ENCODE results near the gene RAB24.

The RAB24 gene

GRCh38 chr5:177325868-177326381 is 22.4 kb upstream of the RAB24 start:
- H3K79me2 ChIP-seq (ENCODE audit: insufficient read depth, low read length) = no peaks in the 10 kb centered on the region
- TF ChIP-seq EZH2phosphoT487 (conservative IDR thresholded peaks at IDR 0.05; ENCODE audit: low read length) (no peak), CTCF (IDR thresholded peaks at IDR 0.05; ENCODE audit: insufficient read depth, low read length, poor library complexity, severe bottlenecking) (no peak)
- no peaks in the 10 kb centered on the region for H3K9me3 ChIP-seq (ENCODE audit: insufficient read depth, low read length)
- H2AFZ ChIP-seq (ENCODE audit: low read depth, low read length, severe bottlenecking) = no peak overlapping the region
- no peak overlapping the region for H3K27ac ChIP-seq (ENCODE audit: low read depth, low read length)
- H3K36me3 ChIP-seq (ENCODE audit: low read length) = no peaks in the 10 kb centered on the region
- no peaks in the 10 kb centered on the region; the same call in 1 of the 2 replicates for H3F3A ChIP-seq (ENCODE audit: insufficient read depth)
- no peaks in the 10 kb centered on the region for H4K20me1 ChIP-seq (ENCODE audit: low read depth, low read length)
- H3K9me2 ChIP-seq (replicated peaks; ENCODE audit: insufficient read depth, low read length) = no peaks in the 10 kb centered on the region
- H3K4me2 ChIP-seq (ENCODE audit: low read depth, low read length, poor library complexity, severe bottlenecking) = no peak overlapping the region
- no peaks in the 10 kb centered on the region for H3K27me3 ChIP-seq (ENCODE audit: low read length)
- no peak overlapping the region for H3K4me3 ChIP-seq (ENCODE audit: insufficient read depth, low read length, poor library complexity, severe bottlenecking)
- H3K9ac ChIP-seq (ENCODE audit: low read length) = no peak overlapping the region

DNA sequence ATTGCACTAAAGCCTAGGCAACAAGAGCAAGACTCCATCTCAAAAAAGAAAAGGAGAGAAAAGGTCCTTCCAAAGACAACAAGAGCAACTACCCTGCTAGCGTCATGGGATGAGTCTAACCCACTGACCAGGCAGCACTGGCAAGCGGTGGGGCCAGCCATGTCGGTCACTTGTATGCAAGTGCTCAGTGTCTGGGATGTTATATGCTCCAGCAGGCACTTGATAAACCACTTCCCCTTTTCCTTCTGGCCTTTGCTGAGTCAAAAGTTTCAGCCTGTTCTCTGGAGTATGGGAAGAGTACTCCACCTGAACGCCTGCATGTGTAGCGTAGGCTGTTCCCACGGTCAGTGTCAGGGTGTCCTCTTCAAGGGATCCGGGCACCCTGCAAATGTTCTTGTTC is 17.4 kb upstream of the RAB24 start:
- Histone ChIP-seq H3K9ac (ENCODE audit: low read length) (no peak overlapping the region), H3K4me2 (ENCODE audit: low read depth, low read length, poor library complexity, severe bottlenecking) (no peak overlapping the region), H4K20me1 (ENCODE audit: low read depth, low read length) (no peaks in the 10 kb centered on the region), H3K9me2 (replicated peaks; ENCODE audit: insufficient read depth, low read length) (no peaks in the 10 kb centered on the region), H3K36me3 (ENCODE audit: low read length) (no peaks in the 10 kb centered on the region), H2AFZ (ENCODE audit: low read depth, low read length, severe bottlenecking) (no peak overlapping the region), H3K9me3 (ENCODE audit: insufficient read depth, low read length) (peaks cover 7% of the 10 kb centered on the region; the same call in 1 of the 2 replicates), H3K4me3 (ENCODE audit: insufficient read depth, low read length, poor library complexity, severe bottlenecking) (no peak overlapping the region), H3K79me2 (ENCODE audit: insufficient read depth, low read length) (no peaks in the 10 kb centered on the region), H3F3A (ENCODE audit: insufficient read depth) (peaks cover 3% of the 10 kb centered on the region; the same call in 1 of the 2 replicates), H3K27me3 (ENCODE audit: low read length) (no peaks in the 10 kb centered on the region), H3K27ac (ENCODE audit: low read depth, low read length) (no peak overlapping the region)
- no peak for TF ChIP-seq EZH2phosphoT487 (conservative IDR thresholded peaks at IDR 0.05; ENCODE audit: low read length)
- TF ChIP-seq CTCF (IDR thresholded peaks at IDR 0.05; ENCODE audit: insufficient read depth, low read length, poor library complexity, severe bottlenecking) = no peak

- no peak overlapping the region for H2AFZ ChIP-seq (ENCODE audit: low read depth, low read length, severe bottlenecking)
- H3K36me3 ChIP-seq (ENCODE audit: low read length) = no peaks in the 10 kb centered on the region
Observed at GRCh38 chr5:177319913-177320588, 16.5 kb upstream of the RAB24 start.

More at GRCh38 chr5:177319913-177320588, 16.5 kb upstream of the RAB24 start:
- H3K4me3 ChIP-seq (ENCODE audit: insufficient read depth, low read length, poor library complexity, severe bottlenecking) = no peak overlapping the region
- H4K20me1 ChIP-seq (ENCODE audit: low read depth, low read length) = no peaks in the 10 kb centered on the region
- H3K27ac ChIP-seq (ENCODE audit: low read depth, low read length) = no peak overlapping the region
- TF ChIP-seq EZH2phosphoT487 (conservative IDR thresholded peaks at IDR 0.05; ENCODE audit: low read length) = no peak
- no peak for TF ChIP-seq CTCF (IDR thresholded peaks at IDR 0.05; ENCODE audit: insufficient read depth, low read length, poor library complexity, severe bottlenecking)
- H3K4me2 ChIP-seq (ENCODE audit: low read depth, low read length, poor library complexity, severe bottlenecking) = no peak overlapping the region
- no peaks in the 10 kb centered on the region for H3K27me3 ChIP-seq (ENCODE audit: low read length)
- peaks cover 7% of the 10 kb centered on the region; the same call in 1 of the 2 replicates for H3K9me3 ChIP-seq (ENCODE audit: insufficient read depth, low read length)
- no peaks in the 10 kb centered on the region for H3K79me2 ChIP-seq (ENCODE audit: insufficient read depth, low read length)
- H3K9ac ChIP-seq (ENCODE audit: low read length) = no peak overlapping the region
- H3F3A ChIP-seq (ENCODE audit: insufficient read depth) = peaks cover 3% of the 10 kb centered on the region; the same call in 1 of the 2 replicates
- H3K9me2 ChIP-seq (replicated peaks; ENCODE audit: insufficient read depth, low read length) = no peaks in the 10 kb centered on the region

Data from SU-DHL-6 (cell line).